ENCODE data around the gene NTSR1. TPM values are rescaled to one million over a fixed set of nuclear protein-coding genes. Genes with fewer than 3 reads are reported as not detected.

NTSR1 gene
- total and polyA plus RNA-seq, 2 of the 8 experiments (the other 6 are each of a cell fraction or from before 2014, with no cell fraction given), result 0.53 to 0.89 TPM

- no peak overlapping the region for H2BK12ac ChIP-seq (ENCODE audit: low read depth, low read length)
- no peak overlapping the region for H2AFZ ChIP-seq (ENCODE audit: low read length)
- no peak overlapping the region for H2BK20ac ChIP-seq (ENCODE audit: low read length)
- H3K9me3 ChIP-seq (ENCODE audit: insufficient read depth in 2 of 2, low read depth in 1 of 2, low read length in 1 of 2), result no peaks in the 10 kb centered on the region
- no peaks in the 10 kb centered on the region for H3K23me2 ChIP-seq (ENCODE audit: low read depth, low read length)
- DNase-seq (ENCODE audit: low read depth in 1 of 2, low spot score in 2 of 2) (no peak), FAIRE-seq (no peak)
- no peak overlapping the region for H3K4me2 ChIP-seq (ENCODE audit: insufficient read depth in 1 of 2, low read depth in 2 of 2, low read length in 2 of 2)
- no peak overlapping the region for H3K23ac ChIP-seq (ENCODE audit: insufficient read length)
- peaks cover 0 to 1% of the 10 kb centered on the region in 2 experiments for H4K20me1 ChIP-seq (replicated peaks in 1 of 2; ENCODE audit: control insufficient read depth in 1 of 2, insufficient read depth in 2 of 2, low read length in 2 of 2)
- H4K8ac ChIP-seq (ENCODE audit: extremely low read depth, insufficient read depth, low read length), result peak overlapping the region; percentile 11; the same call in 1 of the 2 replicates
- H4K91ac ChIP-seq (replicated peaks; ENCODE audit: insufficient read length, low read length), result no peak overlapping the region
- H3K27ac ChIP-seq (ENCODE audit: low read depth, low read length), result no peak overlapping the region
- H3K4me1 ChIP-seq (replicated peaks in 1 of 4; ENCODE audit: control insufficient read depth in 3 of 4, insufficient read depth in 4 of 4, low read length in 3 of 4), result no peaks in the 10 kb centered on the region; a peak in 3 of 7 replicates
- H2BK120ac ChIP-seq (replicated peaks; ENCODE audit: low read depth, low read length), result no peak overlapping the region
- H2BK5ac ChIP-seq (ENCODE audit: low read depth, low read length), result no peak overlapping the region
- ChIA-PET POLR2A (ENCODE audit: partially characterized antibody) (interaction anchor here (0.7 kb wide), 1 partner anchor 10 kb away, joined by 3 read pairs; no protein-coding TSS in a partner anchor), CTCF (ENCODE audit: partially characterized antibody) (interaction anchor here (1.1 kb wide), 1 partner anchor 63 kb away, joined by 3 read pairs; no protein-coding TSS in a partner anchor)
- no peak overlapping the region for H3K14ac ChIP-seq (ENCODE audit: insufficient read length)
- no peak overlapping the region for H3K4me3 ChIP-seq (ENCODE audit: extremely low read depth in 1 of 4, insufficient read depth in 2 of 4, low read depth in 3 of 4, low read length in 4 of 4)
- H3K79me1 ChIP-seq (ENCODE audit: low read depth, low read length), result no peaks in the 10 kb centered on the region
- no peaks in the 10 kb centered on the region for H3K79me2 ChIP-seq (ENCODE audit: control insufficient read depth in 1 of 2, insufficient read depth in 2 of 2, low read length in 2 of 2)
- H2AK5ac ChIP-seq (ENCODE audit: low read depth, low read length), result no peak overlapping the region
- no peak overlapping the region for H3K56ac ChIP-seq (replicated peaks; ENCODE audit: insufficient read length, low read depth, low read length)
- H3K36me3 ChIP-seq (ENCODE audit: control insufficient read depth in 2 of 4, insufficient read depth in 4 of 4, low read length in 3 of 4), result no peaks in the 10 kb centered on the region
- H3K18ac ChIP-seq (ENCODE audit: extremely low read depth, low read length), result no peak overlapping the region
- no peak overlapping the region for H3K9ac ChIP-seq (replicated peaks in 1 of 4; ENCODE audit: extremely low read depth in 1 of 4, low read depth in 3 of 4, low read length in 3 of 4)
- WGBS, 2 experiments (ENCODE audit: extremely low coverage in 1 of 2, insufficient coverage in 1 of 2, insufficient read length in 1 of 2, insufficient replicate concordance in 2 of 2, low coverage in 1 of 2, low lambda C conversion rate in 2 of 2, missing lambda C conversion rate in 1 of 2), result 93% methylated on average over 11 of the region's 11 CpGs; no CpG with 5 or more reads in 1 of the 2 experiments
- H3K27me3 ChIP-seq (replicated peaks in 1 of 4; ENCODE audit: control insufficient read depth in 3 of 4, extremely low read depth in 1 of 4, insufficient read depth in 3 of 4, low read length in 3 of 4), result no peaks in the 10 kb centered on the region; a peak in 1 of 7 replicates
- no peak overlapping the region for H2BK15ac ChIP-seq (ENCODE audit: low read length)
- H4K5ac ChIP-seq (ENCODE audit: insufficient read length, low read depth, low read length), result no peak overlapping the region
- no peak overlapping the region for H3K4ac ChIP-seq (replicated peaks; ENCODE audit: insufficient read length, low read depth, low read length)
- no peak for TF ChIP-seq KDM1A (IDR thresholded peaks at IDR 0.05; ENCODE audit: borderline replicate concordance, low read length)
These were observed 51.8 kb downstream of the NTSR1 start for GRCh38 chr20:62760471-62760855.
